Endothelial cell of umbilical vein (primary cell): Measurements from ENCODE around the gene CC2D2A. TPM values are rescaled to one million over a fixed set of nuclear protein-coding genes. Genes with fewer than 3 reads are reported as not detected.

Experiments used
- BruUV-seq: library from RNA; stranded (reverse); fragments of 400-500 nt; replicated peaks from 2 replicates; lab custom pipeline; 2021; lab: Mats Ljungman, UMichigan
- CTCF ChIA-PET: fragments of 300-600, 350-600 bp; sonication (Branson Sonifier 250); formaldehyde crosslinking; loops from one replicate; lab custom pipeline; 2021; ENCODE audit warnings: antibody characterized with exemption, inconsistent platforms; lab: Charles Lee
- POLR2A ChIA-PET: fragments of 300-600, 350-600 bp; sonication (Branson Sonifier 250); formaldehyde crosslinking; loops from one replicate; lab custom pipeline; 2021; ENCODE audit warnings: antibody characterized with exemption, inconsistent platforms; lab: Charles Lee
- DNase-seq: peaks from one replicate; pipeline ENCODE4 v3.0.0-alpha.2; 2011; ENCODE audit warnings: low read depth, low spot score
- FAIRE-seq: peaks from 2 replicates; lab custom pipeline; 2011; peaks lifted over from hg19 to GRCh38; lab: Jason Lieb, UNC
- H2AFZ ChIP-seq: 2 replicates; pipeline ENCODE4 v1.6.0; 2012; ENCODE audit warnings: low read depth, low read length, control low read depth, inconsistent platforms
- H3K27ac ChIP-seq: 2 replicates; pipeline ENCODE4 v1.5.1; 2011; ENCODE audit warnings: low read depth, mild to moderate bottlenecking, control low read depth, low read length, moderate library complexity; ENCODE audit not compliant: insufficient read depth
- H3K27me3 ChIP-seq, 2 experiments: 2 replicates each; pipeline versions ENCODE4 v1.6.0 to v1.6.1; 2011; ENCODE audit warnings: low read length in 2 of 2, mixed read lengths in 1 of 2; ENCODE audit not compliant: control insufficient read depth in 2 of 2, insufficient read depth in 2 of 2
- H3K36me3 ChIP-seq, 2 experiments: 2 replicates in 1 of 2; 3 replicates in 1 of 2; pipeline ENCODE4 v1.5.1; 2011; ENCODE audit warnings: low read length in 2 of 2, mild to moderate bottlenecking in 1 of 2, moderate library complexity in 1 of 2; ENCODE audit not compliant: control insufficient read depth in 2 of 2, insufficient read depth in 2 of 2; ENCODE audit errors: extremely low read depth in 1 of 2
- H3K4me1 ChIP-seq: 3 replicates; pipeline ENCODE4 v1.5.1; 2011; ENCODE audit warnings: mild to moderate bottlenecking, low read length; ENCODE audit not compliant: control insufficient read depth, insufficient read depth; ENCODE audit errors: extremely low read depth
- H3K4me2 ChIP-seq: 2 replicates; pipeline ENCODE4 v1.6.1; 2011; ENCODE audit warnings: low read length, control low read depth, mixed read lengths; ENCODE audit not compliant: insufficient read depth
- H3K4me3 ChIP-seq, 3 experiments: fragments of 200-600 bp in 1 of 3; sonication (generic), shearing (Covaris generic) in 1 of 3; replicated peaks in 1 of 3; 2 replicates each; pipeline ENCODE4 v1.5.1; 2011 to 2016; ENCODE audit warnings: control low read depth in 3 of 3, low read length in 3 of 3, mild to moderate bottlenecking in 2 of 3, inconsistent platforms in 1 of 3, low read depth in 1 of 3, moderate library complexity in 1 of 3; ENCODE audit not compliant: insufficient read depth in 1 of 3
- H3K79me2 ChIP-seq: 2 replicates; pipeline ENCODE4 v1.6.0; 2012; ENCODE audit warnings: low read length, inconsistent platforms; ENCODE audit not compliant: control insufficient read depth, insufficient read depth
- H3K9ac ChIP-seq: replicated peaks from 2 replicates; pipeline ENCODE3; 2011; ENCODE audit warnings: low read length, control low read depth; ENCODE audit not compliant: insufficient read depth; ENCODE audit errors: extremely low read depth
- H3K9me1 ChIP-seq: replicated peaks from 3 replicates; pipeline ENCODE4 v1.6.0; 2011; ENCODE audit warnings: mild to moderate bottlenecking, low read length; ENCODE audit not compliant: control insufficient read depth, insufficient read depth; ENCODE audit errors: extremely low read depth
- H3K9me3 ChIP-seq: replicated peaks from 2 replicates; pipeline ENCODE4 v1.5.1; 2012; ENCODE audit warnings: low read length, inconsistent platforms; ENCODE audit not compliant: control insufficient read depth, insufficient read depth
- H4K20me1 ChIP-seq: replicated peaks from 2 replicates; pipeline ENCODE3; 2011; ENCODE audit warnings: mild to moderate bottlenecking, low read length; ENCODE audit not compliant: control insufficient read depth, insufficient read depth; ENCODE audit errors: extremely low read depth
- CTCF ChIP-seq, 2 donors: IDR thresholded peaks; 1 replicate in 1 of 2; 2 replicates in 1 of 2; pipeline ENCODE4 v1.5.1; 2011; ENCODE audit warnings: low read length in 2 of 2, mild to moderate bottlenecking in 2 of 2, moderate library complexity in 2 of 2, control low read depth in 1 of 2, inconsistent platforms in 1 of 2, low read depth in 1 of 2; ENCODE audit not compliant: insufficient read depth in 1 of 2; ENCODE audit errors: extremely low read depth in 1 of 2
- EZH2 ChIP-seq: IDR thresholded peaks from 2 replicates; pipeline ENCODE4 v1.6.1; 2012; ENCODE audit warnings: borderline replicate concordance, low read depth, mild to moderate bottlenecking, moderate library complexity, low read length, inconsistent platforms; ENCODE audit not compliant: severe bottlenecking
- FOS ChIP-seq: IDR thresholded peaks from 2 replicates; pipeline ENCODE4 v1.6.1; 2011; ENCODE audit warnings: mild to moderate bottlenecking, low read length, moderate library complexity, borderline replicate concordance; ENCODE audit not compliant: insufficient read depth
- GATA2 ChIP-seq: IDR thresholded peaks from 2 replicates; pipeline ENCODE4 v1.7.0; 2011; ENCODE audit warnings: low read depth, mild to moderate bottlenecking, moderate library complexity, mixed read lengths, low read length; ENCODE audit not compliant: insufficient read length, insufficient read depth
- JUN ChIP-seq: IDR thresholded peaks from 2 replicates; pipeline ENCODE4 v1.6.1; 2011; ENCODE audit warnings: borderline replicate concordance, low read depth; ENCODE audit not compliant: insufficient read length, insufficient read depth
- MAX ChIP-seq: IDR thresholded peaks from 2 replicates; pipeline ENCODE4 v1.6.1; 2011; ENCODE audit not compliant: insufficient read depth, insufficient read length
- MYC ChIP-seq: IDR thresholded peaks from one replicate; pipeline ENCODE4 v1.6.1; 2011; ENCODE audit warnings: mild to moderate bottlenecking, low read depth, low read length
- POLR2A ChIP-seq: IDR thresholded peaks from 2 replicates; pipeline ENCODE4 v1.6.1; 2012; ENCODE audit warnings: low read depth, mild to moderate bottlenecking, control low read depth, low read length
- POLR2AphosphoS5 ChIP-seq: IDR thresholded peaks from 2 replicates; pipeline ENCODE4 v1.6.1; 2012; ENCODE audit warnings: low read depth, mild to moderate bottlenecking, control low read depth, low read length, moderate library complexity; ENCODE audit not compliant: insufficient read depth
- dilution Hi-C: fragments of 300-500 bp; cut with MboI; formaldehyde crosslinking; loops from one replicate; pipeline ENCODE4 v1.15.0; 2019; ENCODE audit warnings: low sequenced_read_pairs; ENCODE audit not compliant: extremely low pct_ligation_motif_present
- intact Hi-C: fragments of 100-400 bp; cut with micrococcal nuclease; formaldehyde crosslinking; loops from one replicate; pipeline ENCODE4 v1.10.0; 2022
- polyA plus RNA-seq, 4 experiments: library from polyadenylated mRNA; depleted of rRNA in 3 of 4; stranded (reverse) in 3 of 4; unstranded in 1 of 4; fragments of >200 nt; gene quantifications; 2 replicates each; pipeline versions ENCODE4 v1.2.1 to v1.2.3, GENCODE V29; 2011 to 2012; ENCODE audit warnings: missing spikeins in 1 of 4
- total RNA-seq: library from RNA; stranded (reverse); gene quantifications from 2 replicates; pipeline ENCODE4 v1.2.3, GENCODE V29; 2021

The CC2D2A gene
- total and polyA plus RNA-seq, 2 donors (not counting 3 experiments of a cell fraction or from before 2014, with no cell fraction given): 10.2 to 22.4 TPM

GRCh38 chr4:15427161-15427560, 42.5 kb upstream of the CC2D2A start:
- intact Hi-C loops: no loop called here
- no peak for TF ChIP-seq JUN
- no peak for TF ChIP-seq CTCF (IDR thresholded peaks at IDR 0.05; ENCODE audit: extremely low read depth in 1 of 2, insufficient read depth in 1 of 2, low read depth in 1 of 2, low read length in 2 of 2)
- TF ChIP-seq MAX: no peak
- TF ChIP-seq MYC: no peak
- no peak for TF ChIP-seq EZH2
- TF ChIP-seq POLR2AphosphoS5: no peak
- TF ChIP-seq GATA2: no peak
- TF ChIP-seq POLR2A: no peak
- no peak for TF ChIP-seq FOS
- H2AFZ ChIP-seq: no peak overlapping the region

More at GRCh38 chr4:15427161-15427560, 42.5 kb upstream of the CC2D2A start:
- H3K4me1 ChIP-seq: no peaks in the 10 kb centered on the region
- H3K4me2 ChIP-seq: no peak overlapping the region
- no peaks in the 10 kb centered on the region for H3K9me3 ChIP-seq
- FAIRE-seq (no peak), DNase-seq (no peak)
- no peak overlapping the region for H3K27ac ChIP-seq
- H3K9me1 ChIP-seq: no peaks in the 10 kb centered on the region
- H3K4me3 ChIP-seq: no peak overlapping the region
- ChIA-PET POLR2A (no interaction called here), CTCF (no interaction called here)
- dilution Hi-C loops: no loop called here
- H4K20me1 ChIP-seq: no peaks in the 10 kb centered on the region
- H3K9ac ChIP-seq: no peak overlapping the region
- BruUV-seq: no TSS peak
- H3K36me3 ChIP-seq: no peaks in the 10 kb centered on the region
- H3K79me2 ChIP-seq: no peaks in the 10 kb centered on the region
- no peaks in the 10 kb centered on the region for H3K27me3 ChIP-seq
